ENCODE measurements around the gene APPL2.
"Not testable (repeated sequence)": the region's sequence is repeated elsewhere in the genome, so short reads cannot be mapped to it uniquely, and the experiment has no call there.

APPL2 gene

GRCh38 chr12:105189293-105189692 lies 46.7 kb downstream of the APPL2 start:
- no peak for DNase-seq

GRCh38 chr12:105183976-105184375 lies 52.0 kb downstream of the APPL2 start:
- DNase-seq = not testable (repeated sequence)

GRCh38 chr12:105183406-105183805 lies 52.6 kb downstream of the APPL2 start:
- DNase-seq = not testable (repeated sequence)

GRCh38 chr12:105179114-105179513 lies 56.9 kb downstream of the APPL2 start:
- DNase-seq = not testable (repeated sequence)

GRCh38 chr12:105177208-105177607 lies 58.8 kb downstream of the APPL2 start:
- no peak for DNase-seq

- DNase-seq = no peak
These were observed 60.5 kb downstream of the APPL2 start for GRCh38 chr12:105175397-105175990.

- no peak for DNase-seq
These were observed 64.1 kb downstream of the APPL2 start for GRCh38 chr12:105171691-105172436.

- no peak for DNase-seq
These were observed 65.8 kb downstream of the APPL2 start for GRCh38 chr12:105170139-105170538.

- DNase-seq = no peak
These were observed 68.0 kb downstream of the APPL2 start for GRCh38 chr12:105168006-105168405.

- no peak for DNase-seq
These were observed 68.6 kb downstream of the APPL2 start for GRCh38 chr12:105167346-105167745.

- no peak for DNase-seq
These were observed 69.2 kb downstream of the APPL2 start for GRCh38 chr12:105166736-105167135.

- no peak for DNase-seq
These were observed 71.9 kb downstream of the APPL2 start for GRCh38 chr12:105164068-105164467.

- DNase-seq = no peak
These were observed 73.8 kb downstream of the APPL2 start for GRCh38 chr12:105162174-105162573.

GRCh38 chr12:105158876-105159275 lies 77.1 kb downstream of the APPL2 start:
- DNase-seq = no peak

GRCh38 chr12:105157606-105158005 lies 78.4 kb downstream of the APPL2 start:
- DNase-seq = no peak

GRCh38 chr12:105156260-105156659 lies 79.7 kb downstream of the APPL2 start:
- DNase-seq = no peak

GRCh38 chr12:105142259-105142658 lies 93.7 kb downstream of the APPL2 start:
- no peak for DNase-seq

- DNase-seq = no peak
These were observed 94.6 kb downstream of the APPL2 start for GRCh38 chr12:105141320-105141922.

- DNase-seq = no peak
These were observed 97.7 kb downstream of the APPL2 start for GRCh38 chr12:105138248-105138647.

Data from stimulated activated CD8-positive, alpha-beta memory T cell treated with anti-CD3 and anti-CD28 coated beads, Interleukin-4, amount 100 ng/mL, for 48 hours (primary cell).